B cell (primary cell): ENCODE results near the gene CRK. TPM values are rescaled to one million over a fixed set of nuclear protein-coding genes. Genes with fewer than 3 reads are reported as not detected.

ENCODE experiments used
- ATAC-seq: fragments of 200-7000 bp; cut with Tn5 transposase; one replicate; pipeline ENCODE4 v1.10.0; 2021; ENCODE audit warnings: low read depth, mild to moderate bottlenecking, moderate number of reproducible peaks, moderate library complexity
- CTCF ChIA-PET: fragments of 350-600 bp; sonication (Branson Sonifier 250); formaldehyde crosslinking; loops from one replicate; lab custom pipeline; 2021; ENCODE audit warnings: antibody characterized with exemption, inconsistent platforms; lab: Charles Lee
- POLR2A ChIA-PET: fragments of 350-600 bp; sonication (Branson Sonifier 250); formaldehyde crosslinking; loops from one replicate; lab custom pipeline; 2021; ENCODE audit warnings: antibody characterized with exemption; lab: Charles Lee
- DNase-seq: peaks from one replicate; pipeline ENCODE4 v3.0.0; 2013
- H2AFZ ChIP-seq: 2 replicates; pipeline ENCODE4 v1.6.1; 2012; ENCODE audit warnings: mild to moderate bottlenecking, low read depth, low read length; ENCODE audit not compliant: insufficient read depth, poor library complexity, severe bottlenecking
- H3K27ac ChIP-seq, 2 donors: 1 replicate in 1 of 2; 2 replicates in 1 of 2; pipeline ENCODE4 v1.5.1; 2012 to 2013; ENCODE audit warnings: low read length in 2 of 2, mild to moderate bottlenecking in 2 of 2, moderate library complexity in 1 of 2
- H3K27me3 ChIP-seq, 4 experiments: fragments of 200-600 bp in 1 of 4; sonication (generic) in 1 of 4; replicated peaks in 1 of 4; 1 replicate in 2 of 4; 2 replicates in 2 of 4; pipeline versions ENCODE4 v1.6.1 to v1.7.0; 2013 to 2016; ENCODE audit warnings: low read length in 3 of 4, mild to moderate bottlenecking in 2 of 4, mixed read lengths in 1 of 4, moderate library complexity in 1 of 4; ENCODE audit not compliant: insufficient read depth in 4 of 4, control insufficient read depth in 3 of 4; ENCODE audit errors: control extremely low read depth in 1 of 4
- H3K36me3 ChIP-seq, 2 experiments: replicated peaks in 1 of 2; 1 replicate in 1 of 2; 2 replicates in 1 of 2; pipeline versions ENCODE4 v1.6.1 to v1.7.1; 2013; ENCODE audit warnings: low read length in 1 of 2; ENCODE audit not compliant: insufficient read depth in 2 of 2, control insufficient read depth in 1 of 2; ENCODE audit errors: control extremely low read depth in 1 of 2, extremely low read depth in 1 of 2
- H3K4me1 ChIP-seq, 2 donors: fragments of 200-600 bp in 1 of 2; sonication (generic) in 1 of 2; 1 replicate in 1 of 2; 2 replicates in 1 of 2; pipeline versions ENCODE4 v1.5.1 to v1.6.1; 2013 to 2017; ENCODE audit warnings: low read length in 2 of 2; ENCODE audit not compliant: control insufficient read depth in 2 of 2, insufficient read depth in 2 of 2
- H3K4me2 ChIP-seq: replicated peaks from 2 replicates; pipeline ENCODE3; 2012; ENCODE audit warnings: mild to moderate bottlenecking, low read depth, low read length; ENCODE audit not compliant: poor library complexity, severe bottlenecking
- H3K4me3 ChIP-seq, 5 experiments: fragments of 200-600 bp in 1 of 5; sonication (generic) in 1 of 5; 1 replicate in 3 of 5; 2 replicates in 2 of 5; pipeline versions ENCODE4 v1.5.1 to v1.7.0; 2011 to 2016; ENCODE audit warnings: low read length in 4 of 5, mild to moderate bottlenecking in 4 of 5, low read depth in 2 of 5, control low read depth in 1 of 5, moderate library complexity in 1 of 5; ENCODE audit not compliant: insufficient read depth in 1 of 5; ENCODE audit errors: control extremely low read depth in 1 of 5, extremely low read depth in 1 of 5
- H3K79me2 ChIP-seq: fragments of 200-600 bp; sonication (generic); one replicate; pipeline ENCODE4 v1.6.0; 2016; ENCODE audit warnings: low read length; ENCODE audit not compliant: control insufficient read depth, insufficient read depth
- H3K9ac ChIP-seq: fragments of 200-600 bp; sonication (generic); 2 replicates; pipeline ENCODE4 v1.6.1; 2017; ENCODE audit warnings: mild to moderate bottlenecking, low read length, moderate library complexity
- H3K9me3 ChIP-seq, 3 donors: one replicate each; pipeline versions ENCODE4 v1.6.1 to v1.7.1; 2013; ENCODE audit warnings: low read length in 2 of 3; ENCODE audit not compliant: control insufficient read depth in 2 of 3, insufficient read depth in 1 of 3; ENCODE audit errors: control extremely low read depth in 1 of 3
- H4K20me1 ChIP-seq: 2 replicates; pipeline ENCODE4 v1.6.0; 2012; ENCODE audit warnings: mild to moderate bottlenecking, low read length; ENCODE audit not compliant: insufficient read depth, control insufficient read depth, poor library complexity, severe bottlenecking
- H3K27ac Mint-ChIP-seq: one replicate; pipeline ENCODE4 v1.8.0; 2021; ENCODE audit warnings: mixed read lengths
- H3K27me3 Mint-ChIP-seq: one replicate; pipeline ENCODE4 v1.8.0; 2021; ENCODE audit warnings: mixed read lengths
- H3K4me1 Mint-ChIP-seq: one replicate; pipeline ENCODE4 v1.8.0; 2021; ENCODE audit warnings: mixed read lengths
- H3K4me3 Mint-ChIP-seq: one replicate; pipeline ENCODE4 v1.8.0; 2021; ENCODE audit warnings: mixed read lengths
- H3K9me3 Mint-ChIP-seq: one replicate; pipeline ENCODE4 v1.8.0; 2022; ENCODE audit warnings: mixed read lengths; ENCODE audit not compliant: insufficient read depth
- CTCF ChIP-seq: fragments of 200-600 bp; IDR thresholded peaks from one replicate; pipeline ENCODE4 v1.8.0; 2022; ENCODE audit warnings: antibody characterized with exemption, mild to moderate bottlenecking
- EZH2 ChIP-seq: IDR thresholded peaks from 2 replicates; pipeline ENCODE4 v1.6.1; 2012; ENCODE audit warnings: borderline replicate concordance, low read depth, mild to moderate bottlenecking, moderate library complexity, low read length; ENCODE audit not compliant: insufficient read depth, poor library complexity, severe bottlenecking
- WGBS: methylation state at CpG from one replicate; pipeline ENCODE4 v1.1.5; 2013; ENCODE audit warnings: missing lambda C conversion rate; ENCODE audit not compliant: insufficient coverage; 5-methylcytosine and 5-hydroxymethylcytosine counted together
- intact Hi-C: fragments of 100-400 bp; cut with micrococcal nuclease; formaldehyde crosslinking; loops from one replicate; pipeline ENCODE4 v1.10.0; 2022
- polyA minus RNA-seq: library from RNA; depleted of rRNA, polyadenylated mRNA; stranded (reverse); fragments of >200 nt; gene quantifications from 2 replicates; pipeline ENCODE4 v1.2.3, GENCODE V29; 2012
- polyA plus RNA-seq: library from polyadenylated mRNA; depleted of rRNA; stranded (reverse); fragments of >200 nt; gene quantifications from 2 replicates; pipeline ENCODE4 v1.2.3, GENCODE V29; 2012
- total RNA-seq, 2 donors: library from RNA; stranded (reverse); fragments of 120-200 nt in 1 of 2; gene quantifications; 1 replicate in 1 of 2; 2 replicates in 1 of 2; pipeline versions ENCODE4 v1.2.3 to v1.2.4, GENCODE V29; 2013 to 2022

The CRK gene
- total RNA-seq (31.9 and 36.4 TPM in 2 replicates), polyA plus RNA-seq (8.2 and 9.3 TPM in 2 replicates), polyA minus RNA-seq (23.2 and 24.6 TPM in 2 replicates)
- 29.6 TPM for total RNA-seq (2013)

- Histone ChIP-seq H3K4me2 (peak within 1 kb of the TSS; percentile 82), H4K20me1 (peaks cover 41% of the 10 kb centered on the region), H3K9ac (peak within 1 kb of the TSS; percentile 91), H3K27ac (peak within 1 kb of the TSS; percentile 79 to 97), H3K79me2 (peaks cover 60% of the 10 kb centered on the region), H2AFZ (peak within 1 kb of the TSS; percentile 95), H3K36me3 (peaks cover 2 to 3% of the 10 kb centered on the region in 2 experiments), H3K4me3 (peak within 1 kb of the TSS; percentile 68 to 94 (median 82)), H3K27me3 (peaks cover 0 to 5% (median 0%) of the 10 kb centered on the region in 4 experiments), H3K9me3 (no peaks in the 10 kb centered on the region), H3K4me1 (peaks cover 15 to 24% of the 10 kb centered on the region in 2 donors)
- DNase-seq (peak; percentile 98), ATAC-seq (peak; percentile 92)
- Mint-ChIP-seq H3K4me1 (peaks cover 47% of the 10 kb centered on the region), H3K4me3 (peak within 1 kb of the TSS; percentile 97), H3K27me3 (peaks cover 4% of the 10 kb centered on the region), H3K9me3 (no peaks in the 10 kb centered on the region), H3K27ac (peak within 1 kb of the TSS; percentile 96)
- TF ChIP-seq EZH2 = no peak
- TF ChIP-seq CTCF = peak; percentile 7
- WGBS = under 1% methylated on average over 83 of the region's 93 CpGs
- intact Hi-C loops = loop anchor here (1.0 kb wide), 4 partner anchors 29 to 91 kb away; partner anchors contain the start of genes INPP5K and YWHAE
- ChIA-PET CTCF (interaction anchor here (0.6 to 4.7 kb wide), 6 partner anchors 20 to 91 kb away, joined by 3 to 32 read pairs (median 4); partner anchors contain the start of gene INPP5K), POLR2A (interaction anchor here (0.9 to 1.5 kb wide), 3 partner anchors 29 to 60 kb away, joined by 3 to 4 read pairs (median 3); partner anchors contain the start of genes INPP5K and YWHAE)
These were observed at the start of gene CRK for GRCh38 chr17:1455797-1456599. Gene CRK (minus strand): TSS chr17:1456232. CDS start chr17:1456117, 115 bp downstream.
